NCI-H524 treated with DMSO at 0.1 percent for 48 hours (cell line): ENCODE measurements around the gene FNDC3A.

Experiments used
- DNase-seq: peaks from one replicate; lab custom pipeline; 2025; lab: John Stamatoyannopoulos, UW

The FNDC3A gene

GRCh38 chr13:49253310-49253709 is 277.6 kb downstream of the FNDC3A start:
- no peak for DNase-seq

DNA sequence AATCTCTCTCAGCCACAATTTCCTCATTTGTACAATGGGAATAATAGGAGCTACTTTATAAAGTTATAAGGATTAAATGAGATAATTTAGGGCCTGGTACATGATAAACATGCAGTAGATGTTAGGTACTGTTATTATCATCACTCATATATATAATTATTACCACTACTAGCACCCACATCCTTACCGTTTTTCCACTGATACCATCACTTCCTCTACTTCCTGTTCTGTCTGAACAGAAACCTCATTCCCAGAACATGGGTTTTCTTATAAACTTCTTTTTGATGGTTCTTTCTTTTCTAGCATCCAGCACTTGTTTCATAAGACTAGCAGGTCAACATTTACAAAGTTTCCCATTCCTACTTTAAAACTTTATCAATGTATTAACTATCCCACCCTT is 278.3 kb downstream of the FNDC3A start:
- no peak for DNase-seq

GRCh38 chr13:49256841-49257240 is 281.1 kb downstream of the FNDC3A start:
- no peak for DNase-seq

- no peak for DNase-seq
Measured at GRCh38 chr13:49258089-49258796, 282.5 kb downstream of the FNDC3A start.
